Psoas muscle (tissue), 8 donors: Measurements from ENCODE around the gene COP1. TPM values are rescaled to one million over a fixed set of nuclear protein-coding genes. Genes with fewer than 3 reads are reported as not detected.
"Not testable (repeated sequence)": the region's sequence is repeated elsewhere in the genome, so short reads cannot be mapped to it uniquely, and the experiment has no call there.

Experiments
- ATAC-seq, 4 donors: fragments of 200-7000 bp; cut with Tn5 transposase; one replicate each; pipeline ENCODE4 v1.9.1; 2020; ENCODE audit warnings: moderate library complexity in 3 of 4, mild to moderate bottlenecking in 2 of 4
- DNase-seq, 2 donors: peaks; one replicate each; pipeline ENCODE4 v3.0.0-alpha.2; 2020
- H3K27ac ChIP-seq: fragments of 200-600 bp; one replicate; pipeline ENCODE4 v1.8.0; 2022
- H3K27me3 ChIP-seq, 3 donors: fragments of 200-600 bp in 1 of 3; one replicate each; pipeline versions ENCODE4 v1.6.1 to v1.8.0; 2013 to 2022; ENCODE audit warnings: low read length in 2 of 3, mild to moderate bottlenecking in 2 of 3, moderate library complexity in 1 of 3; ENCODE audit not compliant: insufficient read depth in 3 of 3
- H3K36me3 ChIP-seq, 2 donors: fragments of 200-600 bp in 1 of 2; one replicate each; pipeline versions ENCODE4 v1.6.1 to v1.8.0; 2013 to 2022; ENCODE audit warnings: low read depth in 1 of 2, mild to moderate bottlenecking in 1 of 2, moderate library complexity in 1 of 2; ENCODE audit not compliant: insufficient read depth in 1 of 2
- H3K4me1 ChIP-seq: fragments of 200-600 bp; one replicate; pipeline ENCODE4 v1.8.0; 2022
- H3K4me3 ChIP-seq: fragments of 200-600 bp; one replicate; pipeline ENCODE4 v1.8.0; 2022; ENCODE audit warnings: mild to moderate bottlenecking
- H3K9me3 ChIP-seq: fragments of 200-600 bp; one replicate; pipeline ENCODE4 v1.8.0; 2022
- CTCF ChIP-seq: fragments of 200-600 bp; IDR thresholded peaks from one replicate; pipeline ENCODE4 v1.8.0; 2022; ENCODE audit warnings: antibody characterized with exemption
- WGBS, 3 donors: extraction: QIAGEN DNeasy Blood & Tissue Kit; methylation state at CpG; one replicate each; pipeline versions ENCODE4 v1.1.6 to v1.1.7; 2013; 5-methylcytosine and 5-hydroxymethylcytosine counted together
- intact Hi-C, 2 donors: fragments of 100-400 bp; cut with DNase I; formaldehyde crosslinking; loops; one replicate each; pipeline versions ENCODE4 v1.11.0 to v1.14.2; 2022
- polyA plus RNA-seq, 3 donors: library from polyadenylated mRNA; stranded (reverse); fragments of 200-250 nt; gene quantifications; one replicate each; pipeline ENCODE4 v1.2.3, GENCODE V29; 2013
- total RNA-seq, 4 donors: library from RNA; stranded (reverse); fragmentation: NEBNext Ultra II Directional in 2 of 4; extraction: Animal tissue kit (Norgen Biotek cat#: 25700) in 2 of 4; gene quantifications; one replicate each; pipeline versions ENCODE4 v1.2.1 to v1.2.4, GENCODE V29; 2021 to 2023
- donor health status: healthy with polysubstance abuse.
- donor health status: DM: no; HTN: no; CAD: no; lungs with moderate emphysema.
- donor health status: Bipolar disorder and iron deficiency.
- donor health status: healthy.
- donor health status: DM: yes; HTN: yes; CAD: no.
- donor health status: DM: no; HTN: no; CAD: no.
- donor health status: DM: no; HTN: no; CAD: no.
- donor health status: DM: yes; HTN: yes; CAD: no.

The COP1 gene
- total and polyA plus RNA-seq, 7 donors, result 19.5 to 30.6 (median 22.7) TPM

GRCh38 chr1:176241385-176242015 lies 34.4 kb upstream of the COP1 start:
- peaks cover 0 to 4% (median 0%) of the 10 kb centered on the region in 3 donors for H3K27me3 ChIP-seq
- H3K27ac ChIP-seq, result no peak overlapping the region
- no peaks in the 10 kb centered on the region for H3K36me3 ChIP-seq
- no peak overlapping the region for H3K4me3 ChIP-seq
- no peaks in the 10 kb centered on the region for H3K4me1 ChIP-seq
- intact Hi-C loops, result no loop called here
- no peaks in the 10 kb centered on the region for H3K9me3 ChIP-seq
- TF ChIP-seq CTCF, result no peak
- DNase-seq, result no peak
- 62 to 71% (median 64%) methylated on average over 2 of the region's 2 CpGs for WGBS, 3 donors
- ATAC-seq, result no peak

- intact Hi-C loops, H3K4me3 ChIP-seq, H3K27ac ChIP-seq, DNase-seq, H3K4me1 ChIP-seq, H3K27me3 ChIP-seq, ATAC-seq, H3K9me3 ChIP-seq, H3K36me3 ChIP-seq: not testable (repeated sequence)
- WGBS, 3 donors, result 86 to 90% (median 89%) methylated on average over 3 of the region's 3 CpGs
Observed at GRCh38 chr1:176233657-176234056, 26.6 kb upstream of the COP1 start.

- ATAC-seq (no peak), DNase-seq (no peak)
- WGBS, 3 donors, result 82 to 90% (median 85%) methylated on average over 3 of the region's 3 CpGs
Observed at GRCh38 chr1:176227579-176227978, 20.5 kb upstream of the COP1 start.

GRCh38 chr1:176225911-176226310 lies 18.8 kb upstream of the COP1 start:
- H3K4me3 ChIP-seq, result no peak overlapping the region
- intact Hi-C loops, result no loop called here
- ATAC-seq, result no peak
- H3K4me1 ChIP-seq, result no peaks in the 10 kb centered on the region
- TF ChIP-seq CTCF, result no peak
- H3K27me3 ChIP-seq, result no peaks in the 10 kb centered on the region
- DNase-seq, result no peak
- no peak overlapping the region for H3K27ac ChIP-seq
- no peaks in the 10 kb centered on the region for H3K9me3 ChIP-seq
- whole genome bisulfite sequencing, 3 donors, result 71 to 77% (median 75%) methylated on average over 2 of the region's 2 CpGs
- H3K36me3 ChIP-seq, result no peaks in the 10 kb centered on the region

More at GRCh38 chr1:176227579-176227978, 20.5 kb upstream of the COP1 start:
- no peaks in the 10 kb centered on the region for H3K9me3 ChIP-seq
- intact Hi-C loops, result no loop called here
- no peak for TF ChIP-seq CTCF
- no peak overlapping the region for H3K27ac ChIP-seq
- H3K4me3 ChIP-seq, result no peak overlapping the region
- no peaks in the 10 kb centered on the region for H3K27me3 ChIP-seq
- H3K36me3 ChIP-seq, result no peaks in the 10 kb centered on the region
- no peaks in the 10 kb centered on the region for H3K4me1 ChIP-seq

- no peak for DNase-seq
- intact Hi-C loops, result no loop called here
- ATAC-seq, result no peak
- no peak for TF ChIP-seq CTCF
- Histone ChIP-seq H3K4me1 (no peaks in the 10 kb centered on the region), H3K9me3 (no peaks in the 10 kb centered on the region), H3K27ac (no peak overlapping the region), H3K36me3 (no peaks in the 10 kb centered on the region), H3K27me3 (no peaks in the 10 kb centered on the region), H3K4me3 (no peak overlapping the region)
- 64 to 77% (median 69%) methylated on average over 1 of the region's 1 CpG for WGBS, 3 donors
Observed at GRCh38 chr1:176225479-176225875, 18.4 kb upstream of the COP1 start.
